HepG2 (cell line): ENCODE measurements around the gene TECTA. TPM values are rescaled to one million over a fixed set of nuclear protein-coding genes. Genes with fewer than 3 reads are reported as not detected.
A peak's percentile ranks its signal among the peaks of the same experiment; 100 is the strongest.

ENCODE experiments used
- ARID4A ChIP-seq: sonication (generic); formaldehyde crosslinking; IDR thresholded peaks from 2 replicates; pipeline ENCODE4 v1.5.0; 2020; ENCODE audit warnings: mild to moderate bottlenecking, missing genetic modification reagents, borderline replicate concordance
- CHCHD3 ChIP-seq: sonication (generic); formaldehyde crosslinking; IDR thresholded peaks from 2 replicates; pipeline ENCODE4 v1.8.0; 2022; ENCODE audit warnings: mild to moderate bottlenecking, missing genetic modification reagents, moderate library complexity
- CREB3 ChIP-seq: sonication (generic); formaldehyde crosslinking; IDR thresholded peaks from 2 replicates; pipeline ENCODE4 v1.5.0; 2020; ENCODE audit warnings: missing genetic modification reagents
- FOSL1 ChIP-seq: sonication (generic); formaldehyde crosslinking; IDR thresholded peaks from 2 replicates; pipeline ENCODE4 v1.9.0; 2021; ENCODE audit warnings: missing genetic modification reagents, borderline replicate concordance
- FOXM1 ChIP-seq: sonication (generic); formaldehyde crosslinking; IDR thresholded peaks from 2 replicates; pipeline ENCODE4 v1.5.0; 2020; ENCODE audit warnings: missing genetic modification reagents
- GTF2F1 ChIP-seq: fragments of 150-350 bp; IDR thresholded peaks from 2 replicates; pipeline ENCODE4 v1.6.1; 2014; ENCODE audit warnings: low read length
- NR3C1 ChIP-seq: sonication (generic); formaldehyde crosslinking; IDR thresholded peaks from 2 replicates; pipeline ENCODE4 v1.4.0; 2020; ENCODE audit warnings: missing genetic modification reagents
- PRPF4 ChIP-seq: fragments of 200-400 bp; formaldehyde crosslinking; IDR thresholded peaks from 2 replicates; pipeline ENCODE4 v1.6.1; 2016; ENCODE audit warnings: low read length, low read depth; ENCODE audit not compliant: poor library complexity, severe bottlenecking
- SKIL ChIP-seq: sonication (generic); formaldehyde crosslinking; IDR thresholded peaks from 2 replicates; pipeline ENCODE4 v1.8.0; 2022; ENCODE audit warnings: missing genetic modification reagents, mild to moderate bottlenecking, moderate library complexity, borderline replicate concordance
- XRCC5 ChIP-seq: fragments of 200-400 bp; formaldehyde crosslinking; optimal IDR thresholded peaks from 2 replicates; pipeline ENCODE3; 2017; ENCODE audit warnings: mild to moderate bottlenecking, low read length
- ZBED4 ChIP-seq: sonication (generic); formaldehyde crosslinking; IDR thresholded peaks from 2 replicates; pipeline ENCODE4 v1.4.0; 2020; ENCODE audit warnings: missing genetic modification reagents, borderline replicate concordance
- ZMYM2 ChIP-seq: sonication (generic); formaldehyde crosslinking; IDR thresholded peaks from 2 replicates; pipeline ENCODE4 v1.8.0; 2022; ENCODE audit warnings: mild to moderate bottlenecking, missing genetic modification reagents
- ZNF331 ChIP-seq: sonication (generic); formaldehyde crosslinking; IDR thresholded peaks from 2 replicates; pipeline ENCODE4 v1.4.0; 2020; ENCODE audit warnings: missing genetic modification reagents
- ZNF343 ChIP-seq: sonication (generic); formaldehyde crosslinking; IDR thresholded peaks from 2 replicates; pipeline ENCODE4 v1.4.0; 2020; ENCODE audit warnings: mild to moderate bottlenecking, missing genetic modification reagents
- ZNF670 ChIP-seq: sonication (generic); formaldehyde crosslinking; IDR thresholded peaks from 2 replicates; pipeline ENCODE4 v1.8.0; 2022; ENCODE audit warnings: mild to moderate bottlenecking, missing genetic modification reagents, borderline replicate concordance
- ZNF7 ChIP-seq: IDR thresholded peaks from 2 replicates; pipeline ENCODE4 v1.6.1; 2016; ENCODE audit warnings: missing biosample characterization, missing genetic modification reagents
- ZNF746 ChIP-seq: sonication (generic); formaldehyde crosslinking; IDR thresholded peaks from 2 replicates; pipeline ENCODE4 v1.8.0; 2022; ENCODE audit warnings: mild to moderate bottlenecking, missing genetic modification reagents
- ZNF773 ChIP-seq: sonication (generic); formaldehyde crosslinking; IDR thresholded peaks from 2 replicates; pipeline ENCODE4 v1.4.0; 2020; ENCODE audit warnings: missing genetic modification reagents, borderline replicate concordance
- ZNF777 ChIP-seq: sonication (generic); formaldehyde crosslinking; IDR thresholded peaks from 2 replicates; pipeline ENCODE4 v1.4.0; 2020; ENCODE audit warnings: missing genetic modification reagents
- polyA plus RNA-seq, 8 experiments: library from polyadenylated mRNA; depleted of rRNA in 3 of 8; stranded (reverse) in 7 of 8; unstranded in 1 of 8; fragments of >200 nt; fragmentation: Illumina TruSeq in 4 of 8; extraction: Trizol in 4 of 8; gene quantifications; 2 replicates each; pipeline versions ENCODE4 v1.2.1 to v1.2.3, GENCODE V29; 2011 to 2016; ENCODE audit warnings: low read depth in 4 of 8, missing spikeins in 1 of 8, mixed read lengths in 1 of 8; ENCODE audit not compliant: insufficient read depth in 1 of 8
- total RNA-seq, 5 experiments: library from RNA; depleted of rRNA; stranded (reverse); fragments of >200 nt; fragmentation: Illumina TruSeq; extraction: Trizol; gene quantifications; 2 replicates each; pipeline ENCODE4 v1.2.3, GENCODE V29; 2016; ENCODE audit warnings: low read depth in 1 of 5

Gene TECTA
- total and polyA plus RNA-seq, 2 of the 13 experiments (the other 11 are each of a cell fraction or from before 2014, with no cell fraction given) = 0.04 to 0.17 TPM

DNA sequence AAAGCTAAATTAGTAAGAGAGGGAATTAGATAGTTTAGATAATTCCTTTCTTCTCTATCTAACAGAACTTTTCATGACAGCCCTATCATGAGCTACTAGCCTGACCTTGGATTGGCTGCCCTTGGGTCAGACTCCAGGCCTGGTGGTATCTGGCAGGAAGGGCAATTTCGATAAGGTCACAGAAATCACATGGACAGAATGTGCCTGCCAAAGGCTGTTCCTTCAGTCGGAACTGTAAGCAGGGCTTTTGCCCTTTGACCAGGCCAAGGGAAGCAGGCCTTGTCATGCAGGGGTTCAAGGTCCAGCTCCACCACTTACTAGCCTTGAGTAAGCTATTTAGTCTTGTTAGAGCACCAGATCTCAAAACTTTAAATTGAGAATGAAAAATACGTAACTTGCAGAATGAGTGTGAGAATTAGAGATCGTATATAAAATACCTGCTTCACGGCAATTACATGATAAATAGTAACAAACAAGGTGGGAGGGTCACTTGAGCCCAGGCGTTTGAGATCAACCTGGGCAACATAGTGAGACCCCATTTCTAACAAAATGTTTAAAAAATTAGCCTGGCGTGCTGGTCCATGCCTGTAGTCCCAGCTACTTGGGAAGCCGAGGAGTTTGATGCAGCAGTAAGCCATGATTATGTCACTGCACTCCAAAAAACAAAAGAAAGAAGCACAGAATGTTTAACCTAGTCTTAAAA is 130.7 kb downstream of the TECTA start (continued):
- TF ChIP-seq XRCC5 (no peak), ZNF777 (CRISPR knock-in tag) (no peak), ZNF331 (CRISPR knock-in tag) (peak; percentile 64), ZNF670 (CRISPR knock-in tag) (no peak; the same call in 1 of the 2 replicates), ARID4A (CRISPR knock-in tag) (peak; percentile 53; the same call in 1 of the 2 replicates), CHCHD3 (CRISPR knock-in tag) (no peak), FOSL1 (no peak), ZNF343 (CRISPR knock-in tag) (no peak), SKIL (CRISPR knock-in tag) (peak; percentile 43; the same call in 1 of the 2 replicates), ZNF773 (CRISPR knock-in tag) (no peak), GTF2F1 (no peak), ZMYM2 (peak; percentile 92; the same call in 1 of the 2 replicates), ZNF7 (CRISPR knock-in tag) (no peak), CREB3 (CRISPR knock-in tag) (no peak), NR3C1 (no peak), PRPF4 (no peak), ZNF746 (CRISPR knock-in tag) (no peak), FOXM1 (CRISPR knock-in tag) (no peak), ZBED4 (CRISPR knock-in tag) (peak; percentile 52; the same call in 1 of the 2 replicates)
